Activated naive CD4-positive, alpha-beta T cell treated with anti-CD3 and anti-CD28 coated beads, Interleukin-2, amount 50 U/mL, for 16 hours (primary cell): Measurements from ENCODE around the gene CETN1.

Source experiments
- DNase-seq: peaks from one replicate; pipeline ENCODE4 v3.0.0-alpha.2; 2020

Gene CETN1

DNA sequence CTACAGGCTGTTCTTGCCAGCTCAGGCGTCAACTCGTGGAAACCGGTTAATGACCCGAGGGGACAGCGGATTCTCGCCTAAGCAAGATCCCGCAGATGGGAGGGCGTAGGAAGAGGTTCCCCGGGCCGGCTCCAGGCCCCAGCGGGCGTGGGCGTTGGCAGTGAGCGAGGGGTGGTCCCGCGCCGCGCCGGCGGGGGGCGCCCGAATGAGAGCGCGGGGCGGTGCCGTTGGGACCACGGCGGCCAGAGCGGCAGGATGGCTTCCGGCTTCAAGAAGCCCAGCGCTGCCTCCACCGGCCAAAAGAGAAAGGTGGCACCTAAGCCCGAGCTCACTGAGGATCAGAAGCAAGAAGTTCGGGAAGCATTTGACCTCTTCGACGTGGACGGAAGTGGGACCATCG lies at the start of gene CETN1:
Gene CETN1, plus strand, starts transcription at position 227 of the 400 bp plus-strand sequence. Its CDS starts 29 bp downstream, at position 256.
- no peak for DNase-seq

DNA sequence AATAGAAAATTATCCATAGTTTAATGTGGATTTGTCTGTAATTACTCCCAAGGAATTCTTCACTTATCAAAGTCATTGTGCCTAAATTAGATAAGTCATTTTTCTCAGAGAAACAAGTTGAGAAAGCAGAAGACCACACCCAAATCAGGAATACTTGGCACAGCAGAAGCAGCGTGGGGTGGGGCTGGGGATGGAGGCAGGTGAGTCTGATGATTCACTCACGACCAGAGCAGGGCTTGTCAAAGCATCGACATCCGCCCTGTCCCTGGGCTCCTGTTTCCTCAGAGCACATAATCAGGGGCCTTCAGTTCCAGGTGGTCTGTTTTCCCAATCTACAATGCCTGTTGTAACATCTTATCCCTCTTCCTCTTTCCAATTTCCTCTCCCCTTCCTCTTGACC lies 48.2 kb upstream of the CETN1 start:
- DNase-seq, result no peak

DNA sequence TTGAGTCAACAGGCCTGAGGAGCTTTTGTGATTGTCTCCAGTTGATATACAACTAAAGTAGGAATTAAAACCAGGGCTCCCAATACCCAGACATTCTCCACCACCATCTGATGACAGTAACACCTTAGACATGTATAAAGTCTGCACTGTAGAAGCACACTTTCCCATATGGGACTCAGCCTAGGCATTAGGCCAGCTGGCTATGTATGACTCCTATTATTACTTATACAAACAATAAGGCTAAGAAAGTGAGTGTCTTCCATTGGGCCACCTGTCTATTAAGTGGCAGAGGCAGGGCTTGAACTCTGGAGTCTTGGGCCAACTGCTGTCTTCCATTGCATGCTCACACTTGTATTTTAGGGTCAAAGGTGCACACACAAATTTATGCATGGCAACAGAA lies 47.5 kb upstream of the CETN1 start:
- no peak for DNase-seq

DNA sequence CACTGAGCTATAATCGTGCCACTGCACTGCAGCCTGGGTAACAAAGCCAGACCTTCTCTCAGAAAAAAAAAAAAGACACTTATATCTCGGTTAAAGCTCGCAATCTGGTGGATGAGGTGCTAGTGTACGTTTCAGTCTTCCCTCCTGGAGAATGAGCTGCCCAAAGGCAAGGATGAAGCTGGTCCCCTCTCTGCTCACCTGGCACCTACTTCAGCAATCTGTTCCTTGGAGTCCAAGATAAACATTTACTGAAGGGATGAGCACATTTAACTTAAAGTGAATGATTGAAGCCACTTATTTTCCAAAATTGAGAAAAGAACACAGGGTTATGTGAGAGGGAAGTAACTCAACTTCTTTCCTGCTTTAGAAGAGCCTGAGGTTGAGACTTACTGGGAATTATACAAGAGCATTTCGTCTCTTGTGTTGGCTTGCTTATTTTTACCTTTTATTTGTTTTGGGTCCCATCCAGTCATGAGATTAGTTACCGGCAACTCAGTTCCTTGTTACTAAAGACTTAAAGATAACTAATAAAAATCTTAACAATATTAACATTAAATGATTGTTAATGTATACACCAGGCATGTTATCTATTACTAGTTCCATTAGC lies 46.1 kb upstream of the CETN1 start:
- DNase-seq, result no peak

DNA sequence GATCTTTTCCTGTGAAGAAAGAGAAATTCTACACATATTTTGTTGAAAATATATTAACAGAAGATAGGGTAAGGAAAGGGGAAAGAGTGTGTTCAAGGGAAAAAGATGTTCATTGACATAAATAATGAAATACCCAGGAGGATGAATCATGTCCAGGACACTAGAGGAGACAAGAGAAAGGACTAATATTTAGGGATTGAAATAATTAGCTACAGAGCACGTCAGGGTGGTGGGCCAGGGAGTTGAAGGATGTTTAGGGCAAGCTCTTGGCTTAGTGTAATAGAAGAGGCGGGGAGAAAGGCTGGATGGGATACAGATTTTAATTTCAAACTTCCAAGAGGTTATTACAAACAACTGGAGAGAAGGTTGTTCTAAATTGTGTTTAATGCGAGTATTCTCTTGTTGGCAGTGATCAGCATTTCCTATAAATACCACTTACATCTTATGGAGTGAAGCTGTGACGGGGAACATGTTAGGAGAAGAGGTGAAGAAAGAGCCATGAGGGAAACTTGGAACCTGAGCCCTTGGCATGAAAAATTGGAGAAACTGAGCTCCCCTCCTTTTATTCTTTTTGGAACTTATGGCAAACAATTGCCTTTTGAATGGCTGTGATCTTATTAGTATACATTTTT lies 36.6 kb upstream of the CETN1 start:
- no peak for DNase-seq

DNA sequence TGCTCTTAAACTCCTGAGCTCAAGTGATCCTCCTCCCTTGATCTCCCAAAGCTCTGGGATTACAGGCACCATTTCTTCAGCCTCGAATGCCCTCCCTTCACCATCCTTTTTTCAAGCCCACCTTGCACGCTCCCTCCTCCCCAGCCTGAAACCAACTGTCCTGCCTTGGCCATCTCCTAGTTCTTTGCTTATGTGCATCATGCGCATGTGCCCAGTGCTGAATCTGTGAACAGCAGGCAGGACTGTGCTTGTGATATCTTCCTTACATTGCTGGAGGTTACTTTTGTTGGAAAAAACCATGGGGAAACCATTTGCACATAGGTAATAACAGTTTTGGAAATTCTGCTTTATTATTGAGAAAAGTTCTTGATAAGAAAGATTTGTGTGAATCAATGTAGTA lies 30.2 kb upstream of the CETN1 start:
- DNase-seq, result no peak

DNA sequence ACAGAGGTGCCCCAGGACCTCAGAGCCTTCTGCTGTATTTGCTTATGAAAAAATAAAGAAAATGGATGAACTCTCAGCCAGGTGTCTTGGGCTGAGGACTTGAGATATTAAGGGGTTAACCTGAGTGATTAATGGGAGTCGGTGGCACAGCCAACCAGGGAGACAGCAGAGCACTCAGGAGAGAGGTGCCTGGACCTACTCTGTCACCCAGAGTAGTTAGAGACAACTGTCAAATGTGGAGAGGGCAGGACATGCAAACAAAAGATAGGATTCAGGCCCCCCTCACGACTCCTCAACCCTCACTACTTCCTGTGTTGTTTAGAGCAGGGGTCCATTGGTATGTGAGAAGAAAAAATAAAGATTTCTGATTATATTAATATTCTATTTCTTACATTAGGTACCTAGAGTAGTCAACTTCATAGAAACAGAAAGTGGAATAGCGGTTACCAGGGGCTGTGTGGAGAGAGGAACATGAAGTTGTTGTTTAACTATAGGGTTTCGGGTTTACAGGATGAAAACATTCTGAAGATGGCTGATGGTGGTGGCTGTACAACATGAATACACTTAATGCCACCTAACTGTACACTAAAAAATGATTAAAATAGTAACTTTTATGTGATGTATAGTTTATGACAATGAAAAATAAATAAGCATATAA lies 28.6 kb upstream of the CETN1 start:
- DNase-seq, result no peak

DNA sequence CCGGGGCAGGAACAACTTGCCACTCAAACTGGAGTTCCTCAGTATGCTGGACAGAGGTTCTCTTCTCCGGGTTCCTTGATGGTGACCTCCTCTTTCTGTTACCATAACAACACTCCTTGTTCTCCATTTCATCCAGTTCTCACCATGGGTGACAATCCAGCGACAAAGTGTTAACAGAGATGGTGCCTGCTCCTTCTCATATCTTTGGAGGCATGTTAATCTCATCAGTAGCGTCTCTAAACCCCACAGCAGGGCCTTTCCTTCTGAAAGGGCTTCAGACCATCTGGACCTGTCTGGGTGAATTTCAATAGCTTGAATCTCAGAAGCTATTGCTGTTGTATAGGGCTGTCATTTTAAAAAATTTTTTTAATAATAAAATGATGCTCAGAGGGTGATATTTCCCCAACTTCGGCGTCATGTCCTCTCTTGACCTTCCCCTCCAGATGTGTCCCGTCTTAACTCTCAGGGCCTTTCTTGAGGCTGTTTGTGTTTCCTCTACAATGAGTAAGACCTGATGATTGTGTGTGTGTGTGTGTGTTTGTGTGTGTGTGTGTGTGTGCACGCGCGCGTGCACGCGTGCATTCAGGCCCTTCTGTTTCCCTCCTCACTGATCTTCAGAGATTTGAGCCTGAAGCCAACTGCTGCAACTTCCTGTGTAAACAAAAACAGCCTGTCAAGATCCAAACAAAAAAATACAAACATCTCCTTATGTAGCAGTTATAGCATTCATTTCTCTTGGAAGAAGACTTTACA lies 24.3 kb upstream of the CETN1 start:
- no peak for DNase-seq

DNA sequence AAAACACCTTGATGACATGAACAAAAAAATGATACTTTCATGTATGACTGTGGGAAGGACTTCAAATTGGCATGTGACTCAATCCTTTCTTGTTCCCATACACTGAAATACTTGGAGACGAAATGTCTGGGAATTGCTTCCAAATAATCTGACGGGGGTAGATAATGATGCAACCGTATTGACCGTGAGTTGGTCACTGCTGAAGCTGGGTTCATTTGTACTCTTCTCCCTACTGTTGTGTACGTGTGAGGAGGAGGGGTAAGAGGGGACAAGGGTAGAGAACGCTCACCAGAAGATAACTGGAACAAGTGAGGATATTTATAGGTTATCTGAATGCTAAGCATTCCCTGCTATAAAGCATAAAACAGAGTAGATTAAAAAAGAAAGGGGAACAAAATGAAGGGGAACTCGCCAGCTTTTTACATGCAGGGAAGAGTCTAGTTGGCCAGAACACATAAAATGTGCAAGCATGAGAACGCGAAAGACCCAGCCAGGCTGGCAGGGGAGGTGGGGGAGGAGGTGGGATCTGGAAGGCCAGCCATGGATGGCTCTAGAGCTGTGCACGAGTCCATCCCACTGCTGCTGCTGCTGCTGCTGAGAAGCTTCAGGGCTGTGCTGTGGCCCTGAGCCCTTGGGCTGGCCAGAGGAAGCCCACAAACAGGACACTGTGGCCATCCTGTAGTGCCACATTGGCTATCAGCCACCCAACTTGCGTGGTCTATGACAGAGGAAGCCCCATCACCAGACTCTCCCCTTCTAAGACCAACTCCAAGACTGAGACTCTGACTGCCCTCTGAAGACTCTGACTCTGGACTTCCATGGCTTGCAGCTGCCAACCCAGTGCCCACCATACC lies 15.2 kb upstream of the CETN1 start:
- no peak for DNase-seq

DNA sequence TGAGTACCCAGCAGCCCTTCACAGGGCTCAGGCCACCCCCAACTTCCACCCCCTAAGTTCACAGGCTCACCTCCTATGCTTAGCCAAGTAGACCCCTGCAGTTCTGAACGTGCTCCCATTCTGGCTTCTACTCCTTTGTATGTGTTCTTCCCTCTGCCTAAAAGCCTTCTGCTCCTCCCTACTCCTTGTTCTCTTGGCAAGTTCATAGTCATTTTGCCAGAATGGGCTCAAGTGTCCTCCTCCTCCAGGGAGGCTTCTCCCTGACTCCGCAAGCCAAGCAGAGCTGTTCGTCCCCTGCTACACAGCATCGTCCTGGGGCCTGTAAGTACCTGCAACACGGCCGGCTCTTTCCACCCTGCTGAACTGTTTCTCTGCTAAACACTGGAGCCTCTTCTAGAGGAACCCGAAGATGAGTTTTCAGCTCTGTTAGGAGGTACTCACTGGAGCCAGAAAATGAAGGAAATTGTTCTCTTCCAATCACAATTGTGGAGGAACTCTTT lies 14.6 kb upstream of the CETN1 start:
- no peak for DNase-seq

DNA sequence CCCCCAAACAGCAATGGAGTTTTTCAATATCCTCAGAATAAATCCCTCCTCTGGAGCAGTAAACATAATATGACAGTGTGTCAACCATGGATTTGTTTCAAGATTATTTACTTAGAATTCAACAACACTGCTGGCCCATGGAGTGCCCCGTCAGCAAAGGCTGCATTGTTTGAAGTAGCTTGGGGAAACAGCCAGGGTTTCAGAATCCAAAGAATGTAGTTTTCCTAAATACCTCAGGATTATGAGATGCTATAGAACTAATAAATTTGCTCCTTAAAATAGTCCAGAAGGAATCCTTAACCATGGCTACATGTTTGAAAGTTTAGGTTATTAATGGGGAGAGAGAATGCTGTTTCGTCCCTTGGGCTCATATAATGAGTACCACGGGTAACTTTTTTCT lies 13.1 kb upstream of the CETN1 start:
- DNase-seq, result no peak

DNA sequence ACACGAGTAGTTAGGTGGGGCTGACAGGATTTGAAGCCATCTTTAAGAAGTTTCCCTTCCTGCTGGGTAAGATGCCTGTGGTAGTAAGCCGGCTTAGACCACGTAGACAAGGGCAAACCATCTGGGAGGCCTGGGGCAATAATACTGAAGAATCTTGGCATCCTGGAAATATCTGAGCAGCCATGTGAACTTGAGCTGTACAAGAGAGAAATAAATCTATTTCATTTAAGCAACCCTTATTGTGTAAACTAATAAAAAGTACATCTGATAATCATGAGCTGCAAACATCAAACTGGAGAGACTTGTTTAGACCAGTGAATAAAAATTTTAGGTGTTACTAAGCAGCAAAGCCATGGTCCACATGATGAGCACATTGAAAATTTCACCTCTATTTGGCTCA lies 11.4 kb upstream of the CETN1 start:
- DNase-seq, result no peak

DNA sequence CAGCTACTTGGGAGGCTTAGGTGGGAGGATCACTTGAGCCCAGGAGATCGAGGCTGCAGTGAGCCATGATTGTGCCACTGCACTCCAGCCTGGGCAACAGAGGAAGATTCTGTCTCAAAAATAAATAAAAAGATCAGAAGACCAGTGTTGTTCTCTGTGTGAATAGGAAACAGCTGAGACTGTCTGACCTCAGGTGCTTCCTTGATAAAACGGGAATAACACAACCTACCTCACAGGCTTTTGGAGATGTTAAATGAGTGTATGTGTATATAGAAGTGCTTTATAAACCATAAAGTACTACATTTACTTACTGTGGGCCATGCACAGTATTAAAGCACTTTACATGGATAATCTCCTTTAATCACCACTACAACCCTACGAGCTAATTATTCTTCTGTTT lies 9.9 kb upstream of the CETN1 start:
- DNase-seq, result no peak

DNA sequence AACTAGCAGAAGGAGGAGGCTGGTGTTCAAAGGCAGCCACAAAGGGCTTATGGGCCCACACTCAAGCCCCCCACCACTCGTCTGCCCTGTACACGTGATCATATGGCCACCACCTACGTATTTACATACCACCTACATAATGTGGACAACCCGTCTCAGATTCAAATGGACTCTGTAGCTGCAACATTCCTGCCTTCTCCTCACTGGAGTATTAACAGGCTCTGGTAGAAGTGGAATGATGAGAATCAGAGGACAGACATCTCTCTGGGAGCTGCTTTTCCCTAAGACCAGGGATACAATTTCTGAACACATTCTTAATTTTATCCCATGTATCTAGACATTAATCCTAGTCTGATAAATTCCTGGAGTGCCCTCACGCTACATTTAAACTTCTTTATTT lies 9.5 kb upstream of the CETN1 start:
- no peak for DNase-seq

DNA sequence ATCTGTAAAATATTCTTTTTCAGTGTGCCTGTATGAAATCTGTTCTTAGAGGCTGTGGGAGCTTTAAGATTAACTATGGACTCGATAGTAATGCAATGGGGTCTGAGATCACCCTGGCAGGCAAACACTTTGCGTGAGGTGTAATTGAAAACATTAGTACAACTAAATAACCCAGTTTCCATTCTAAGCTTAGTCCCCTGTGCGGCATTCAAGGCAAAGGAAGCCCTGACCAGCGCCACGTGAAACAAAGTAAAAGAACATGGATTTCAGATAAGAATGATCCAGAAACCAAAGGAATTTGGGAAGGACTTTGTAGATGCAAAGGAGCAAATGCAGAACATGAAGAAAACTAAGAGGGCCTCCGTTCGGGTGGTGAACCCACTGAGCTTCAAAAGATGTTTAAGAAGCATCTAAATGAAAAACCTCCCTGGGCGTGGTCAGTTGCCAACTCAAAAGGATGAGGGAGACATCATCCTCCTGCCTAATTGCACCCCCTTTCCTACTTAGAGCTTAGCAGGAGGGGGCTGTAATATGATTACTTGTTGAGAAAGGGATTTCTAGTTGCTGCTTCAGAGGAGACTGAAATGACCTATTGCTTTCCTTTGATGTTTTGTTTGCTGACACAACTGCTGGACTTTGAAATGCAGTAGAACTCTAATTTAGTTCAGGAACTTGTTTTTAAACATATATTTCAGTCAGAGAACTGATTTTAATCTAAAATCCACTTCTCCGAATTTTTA lies 7.9 kb upstream of the CETN1 start:
- DNase-seq, result no peak

DNA sequence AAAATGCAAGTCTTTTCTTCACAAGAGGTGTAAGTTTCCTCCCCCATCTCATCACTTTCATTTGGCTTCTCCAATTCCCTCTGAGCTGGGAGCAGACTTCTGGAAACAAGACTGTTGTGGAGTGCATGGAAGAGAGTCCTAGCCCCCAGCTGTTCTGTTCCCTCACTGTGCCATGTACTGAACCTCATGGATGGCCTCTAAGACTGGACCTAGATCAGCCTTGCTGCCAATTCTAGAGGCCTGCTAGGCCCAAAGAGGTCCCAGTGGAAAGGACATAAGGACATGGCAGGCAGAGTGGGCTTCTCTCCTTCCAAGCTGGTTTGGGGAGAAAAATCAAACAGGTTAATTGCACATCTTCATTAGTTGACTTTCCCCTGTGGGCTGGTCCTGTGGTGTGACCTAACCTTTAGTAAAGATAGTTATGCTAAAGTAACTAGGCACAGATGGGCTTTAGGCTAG lies 7.3 kb upstream of the CETN1 start:
- DNase-seq, result no peak

DNA sequence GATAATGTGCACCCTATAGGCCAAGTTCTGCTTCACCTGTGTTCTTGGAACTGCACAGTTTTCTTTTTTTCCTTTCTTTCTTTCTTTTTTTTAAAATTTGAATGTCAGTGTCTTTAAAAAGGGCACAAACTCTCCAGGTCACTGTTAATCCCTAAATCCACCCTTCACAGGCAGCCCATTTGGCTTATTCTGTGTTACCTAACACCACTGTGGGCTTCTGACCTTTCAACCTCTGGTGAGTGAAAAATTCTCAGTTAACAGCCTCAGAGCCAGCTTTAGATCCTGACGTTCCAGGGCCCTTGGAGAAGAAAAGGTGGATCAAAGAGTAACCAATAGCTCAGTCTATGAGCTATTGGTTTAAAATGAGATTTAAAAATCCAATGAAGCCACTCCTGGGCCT lies 6.8 kb upstream of the CETN1 start:
- no peak for DNase-seq

DNA sequence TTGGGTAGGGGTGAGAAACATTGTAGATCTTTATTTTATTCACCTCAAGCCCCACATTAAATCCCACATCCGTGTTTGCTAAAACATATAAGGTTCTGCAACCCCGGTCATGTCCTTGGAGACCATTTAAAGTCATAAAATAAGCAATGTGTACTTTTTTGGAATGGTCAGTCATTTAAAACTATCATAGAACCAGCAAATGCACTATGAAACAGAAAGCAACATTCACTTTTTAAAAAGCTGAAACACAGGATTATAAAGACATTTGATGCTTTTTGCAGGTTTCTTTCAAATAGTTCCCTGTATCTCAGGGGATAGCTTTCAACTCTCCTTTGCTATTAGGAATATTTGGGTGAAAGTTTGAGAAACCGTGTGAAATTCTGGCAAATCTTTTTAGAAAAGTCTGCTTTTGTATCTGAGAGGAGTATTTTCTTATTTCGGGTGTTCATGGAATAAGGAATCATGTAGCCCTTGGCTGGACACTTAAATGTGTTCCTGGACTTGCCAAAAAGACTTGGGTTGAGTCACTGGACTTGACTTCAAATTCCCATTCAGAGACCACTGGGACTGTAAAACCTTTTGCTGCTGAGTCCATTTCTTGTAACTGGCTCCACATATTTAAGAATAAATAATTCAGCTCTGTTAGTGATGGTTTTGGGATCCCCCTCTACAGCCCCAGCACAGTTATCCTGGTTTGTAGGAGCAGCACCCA lies 5.9 kb upstream of the CETN1 start:
- DNase-seq, result no peak

DNA sequence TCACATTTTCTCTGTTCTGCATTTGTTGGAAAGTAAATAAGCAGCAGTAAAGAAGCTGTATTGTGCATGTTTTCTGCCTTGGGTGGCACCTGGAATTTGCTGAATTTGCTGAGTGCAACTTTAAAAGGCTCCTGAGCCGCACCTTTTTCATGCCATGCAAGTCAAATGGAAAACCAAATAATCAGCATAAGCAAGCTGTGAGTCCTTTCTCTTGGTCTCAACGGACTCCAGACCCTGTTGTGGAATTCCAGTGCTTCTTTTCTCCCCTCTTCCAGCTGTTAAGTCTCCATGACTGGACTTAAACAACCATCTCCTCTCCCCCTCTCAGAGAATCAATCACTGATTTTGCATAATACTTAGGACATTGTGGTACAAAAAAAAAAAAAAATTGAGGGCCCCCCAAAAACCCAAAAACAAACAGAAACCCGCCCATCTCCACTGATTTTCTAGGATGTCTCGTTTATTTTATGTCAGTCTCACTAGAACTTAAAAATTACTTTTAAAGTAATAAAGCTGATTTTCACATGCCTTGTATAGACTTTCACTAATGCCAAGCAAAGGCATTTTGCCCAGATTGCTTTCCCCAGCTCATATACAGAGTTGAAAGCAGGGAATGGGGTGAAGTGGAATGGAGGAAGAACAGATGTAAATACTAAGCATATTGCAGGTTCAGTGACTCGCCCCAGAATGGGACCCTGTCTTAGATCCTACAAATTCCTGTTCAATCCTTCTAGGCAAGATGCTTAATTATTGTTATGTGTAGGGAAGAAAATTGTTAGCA lies 5.1 kb upstream of the CETN1 start:
- no peak for DNase-seq

DNA sequence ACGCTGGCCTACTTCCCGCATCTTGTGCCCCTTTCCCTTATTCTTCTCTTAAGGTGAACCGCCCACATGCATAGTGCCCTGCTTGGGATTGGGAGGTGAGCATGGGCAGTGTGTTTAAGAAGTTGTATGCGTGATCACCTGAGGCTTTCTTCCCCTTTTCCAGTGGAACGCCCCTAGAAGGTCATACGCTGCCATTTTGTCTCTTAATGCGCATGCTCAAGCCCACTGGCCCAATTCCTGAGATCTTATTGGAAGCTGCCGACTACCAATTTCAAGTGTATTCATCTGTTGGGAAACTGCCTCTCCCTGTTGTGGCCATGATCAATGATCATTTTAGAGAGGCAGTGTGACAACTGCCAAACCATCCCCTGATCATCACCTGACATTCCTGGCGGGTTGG lies 3.3 kb upstream of the CETN1 start:
- DNase-seq, result no peak
